ENCODE results near the gene GLB1L2.

GLB1L2 gene

GRCh38 chr11:134365011-134365925, 33.5 kb downstream of the GLB1L2 start:
- Histone ChIP-seq H3K9me2 (replicated peaks; ENCODE audit: low read depth, low read length) (no peaks in the 10 kb centered on the region), H2AFZ (ENCODE audit: low read length) (no peak overlapping the region), H3F3A (ENCODE audit: low read depth) (no peaks in the 10 kb centered on the region), H3K9me3 (ENCODE audit: insufficient read depth, low read depth, low read length) (no peaks in the 10 kb centered on the region; the same call in 1 of the 2 replicates), H3K4me2 (ENCODE audit: low read depth, low read length, poor library complexity, severe bottlenecking) (no peak overlapping the region), H3K4me3 (ENCODE audit: low read length, poor library complexity, severe bottlenecking) (no peak overlapping the region), H4K20me1 (ENCODE audit: insufficient read depth, low read length, poor library complexity, severe bottlenecking) (no peaks in the 10 kb centered on the region), H3K9ac (ENCODE audit: low read depth, low read length, poor library complexity, severe bottlenecking) (no peak overlapping the region), H3K79me2 (ENCODE audit: insufficient read depth, low read length) (no peaks in the 10 kb centered on the region), H3K4me1 (ENCODE audit: insufficient read depth, low read length, poor library complexity, severe bottlenecking) (peaks cover 6% of the 10 kb centered on the region), H3K27me3 (ENCODE audit: insufficient read depth, low read length, poor library complexity, severe bottlenecking) (no peaks in the 10 kb centered on the region), H3K36me3 (ENCODE audit: insufficient read depth, low read length) (no peaks in the 10 kb centered on the region)
- TF ChIP-seq CTCF (conservative IDR thresholded peaks at IDR 0.05; ENCODE audit: low read length) = no peak
- no peak for TF ChIP-seq EZH2phosphoT487 (IDR thresholded peaks at IDR 0.05; ENCODE audit: borderline replicate concordance)

- H3K27me3 ChIP-seq (ENCODE audit: insufficient read depth, low read length, poor library complexity, severe bottlenecking) = no peaks in the 10 kb centered on the region
- H3K4me1 ChIP-seq (ENCODE audit: insufficient read depth, low read length, poor library complexity, severe bottlenecking) = peaks cover 6% of the 10 kb centered on the region
- no peaks in the 10 kb centered on the region for H4K20me1 ChIP-seq (ENCODE audit: insufficient read depth, low read length, poor library complexity, severe bottlenecking)
- no peak overlapping the region for H3K4me2 ChIP-seq (ENCODE audit: low read depth, low read length, poor library complexity, severe bottlenecking)
- H3K79me2 ChIP-seq (ENCODE audit: insufficient read depth, low read length) = no peaks in the 10 kb centered on the region
- no peaks in the 10 kb centered on the region for H3F3A ChIP-seq (ENCODE audit: low read depth)
- H3K9me2 ChIP-seq (replicated peaks; ENCODE audit: low read depth, low read length) = no peaks in the 10 kb centered on the region
- H3K9ac ChIP-seq (ENCODE audit: low read depth, low read length, poor library complexity, severe bottlenecking) = no peak overlapping the region
- H2AFZ ChIP-seq (ENCODE audit: low read length) = no peak overlapping the region
- peaks cover 5% of the 10 kb centered on the region; the same call in 1 of the 2 replicates for H3K9me3 ChIP-seq (ENCODE audit: insufficient read depth, low read depth, low read length)
- no peaks in the 10 kb centered on the region for H3K36me3 ChIP-seq (ENCODE audit: insufficient read depth, low read length)
- no peak overlapping the region for H3K4me3 ChIP-seq (ENCODE audit: low read length, poor library complexity, severe bottlenecking)
- TF ChIP-seq CTCF (conservative IDR thresholded peaks at IDR 0.05; ENCODE audit: low read length) (no peak), EZH2phosphoT487 (IDR thresholded peaks at IDR 0.05; ENCODE audit: borderline replicate concordance) (no peak)
Measured at GRCh38 chr11:134366254-134366653, 34.5 kb downstream of the GLB1L2 start.

- no peak overlapping the region for H3K4me3 ChIP-seq (ENCODE audit: low read length, poor library complexity, severe bottlenecking)
- H2AFZ ChIP-seq (ENCODE audit: low read length) = no peak overlapping the region
- H3K4me1 ChIP-seq (ENCODE audit: insufficient read depth, low read length, poor library complexity, severe bottlenecking) = peaks cover 6% of the 10 kb centered on the region
- H3K79me2 ChIP-seq (ENCODE audit: insufficient read depth, low read length) = no peaks in the 10 kb centered on the region
- TF ChIP-seq EZH2phosphoT487 (IDR thresholded peaks at IDR 0.05; ENCODE audit: borderline replicate concordance) = no peak
- no peak for TF ChIP-seq CTCF (conservative IDR thresholded peaks at IDR 0.05; ENCODE audit: low read length)
- H3K9ac ChIP-seq (ENCODE audit: low read depth, low read length, poor library complexity, severe bottlenecking) = no peak overlapping the region
- peaks cover 6% of the 10 kb centered on the region; the same call in 1 of the 2 replicates for H3K9me3 ChIP-seq (ENCODE audit: insufficient read depth, low read depth, low read length)
- H4K20me1 ChIP-seq (ENCODE audit: insufficient read depth, low read length, poor library complexity, severe bottlenecking) = no peaks in the 10 kb centered on the region
- H3K4me2 ChIP-seq (ENCODE audit: low read depth, low read length, poor library complexity, severe bottlenecking) = no peak overlapping the region
- H3K9me2 ChIP-seq (replicated peaks; ENCODE audit: low read depth, low read length) = no peaks in the 10 kb centered on the region
- H3K27me3 ChIP-seq (ENCODE audit: insufficient read depth, low read length, poor library complexity, severe bottlenecking) = no peaks in the 10 kb centered on the region
- no peaks in the 10 kb centered on the region for H3K36me3 ChIP-seq (ENCODE audit: insufficient read depth, low read length)
- H3F3A ChIP-seq (ENCODE audit: low read depth) = no peaks in the 10 kb centered on the region
Measured at GRCh38 chr11:134367781-134368180, 36.0 kb downstream of the GLB1L2 start.
